ENCODE data around the gene SLC13A2.

- TF ChIP-seq, protein P1, sequence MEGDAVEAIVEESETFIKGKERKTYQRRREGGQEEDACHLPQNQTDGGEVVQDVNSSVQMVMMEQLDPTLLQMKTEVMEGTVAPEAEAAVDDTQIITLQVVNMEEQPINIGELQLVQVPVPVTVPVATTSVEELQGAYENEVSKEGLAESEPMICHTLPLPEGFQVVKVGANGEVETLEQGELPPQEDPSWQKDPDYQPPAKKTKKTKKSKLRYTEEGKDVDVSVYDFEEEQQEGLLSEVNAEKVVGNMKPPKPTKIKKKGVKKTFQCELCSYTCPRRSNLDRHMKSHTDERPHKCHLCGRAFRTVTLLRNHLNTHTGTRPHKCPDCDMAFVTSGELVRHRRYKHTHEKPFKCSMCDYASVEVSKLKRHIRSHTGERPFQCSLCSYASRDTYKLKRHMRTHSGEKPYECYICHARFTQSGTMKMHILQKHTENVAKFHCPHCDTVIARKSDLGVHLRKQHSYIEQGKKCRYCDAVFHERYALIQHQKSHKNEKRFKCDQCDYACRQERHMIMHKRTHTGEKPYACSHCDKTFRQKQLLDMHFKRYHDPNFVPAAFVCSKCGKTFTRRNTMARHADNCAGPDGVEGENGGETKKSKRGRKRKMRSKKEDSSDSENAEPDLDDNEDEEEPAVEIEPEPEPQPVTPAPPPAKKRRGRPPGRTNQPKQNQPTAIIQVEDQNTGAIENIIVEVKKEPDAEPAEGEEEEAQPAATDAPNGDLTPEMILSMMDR (IDR thresholded peaks at IDR 0.05; ENCODE audit: insufficient read depth, low read depth, low read length): no peak
- TF ChIP-seq EZH2 (IDR thresholded peaks at IDR 0.05; ENCODE audit: insufficient read depth, low read length): no peak
Observed at GRCh38 chr17:28500712-28501379, 27.4 kb downstream of the SLC13A2 start.

Data from astrocyte (in vitro differentiated cells and primary cell).